Activated CD8-positive, alpha-beta memory T cell treated with anti-CD3 and anti-CD28 coated beads, Interleukin-2, amount 50 U/mL, for 48 hours (primary cell): ENCODE results near the gene KCTD5.
"Not testable (repeated sequence)": the region's sequence is repeated elsewhere in the genome, so short reads cannot be mapped to it uniquely, and the experiment has no call there.

Source experiments
- DNase-seq: peaks from one replicate; pipeline ENCODE4 v3.0.0-alpha.2; 2020

KCTD5 gene, protein sequence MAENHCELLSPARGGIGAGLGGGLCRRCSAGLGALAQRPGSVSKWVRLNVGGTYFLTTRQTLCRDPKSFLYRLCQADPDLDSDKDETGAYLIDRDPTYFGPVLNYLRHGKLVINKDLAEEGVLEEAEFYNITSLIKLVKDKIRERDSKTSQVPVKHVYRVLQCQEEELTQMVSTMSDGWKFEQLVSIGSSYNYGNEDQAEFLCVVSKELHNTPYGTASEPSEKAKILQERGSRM

DNA sequence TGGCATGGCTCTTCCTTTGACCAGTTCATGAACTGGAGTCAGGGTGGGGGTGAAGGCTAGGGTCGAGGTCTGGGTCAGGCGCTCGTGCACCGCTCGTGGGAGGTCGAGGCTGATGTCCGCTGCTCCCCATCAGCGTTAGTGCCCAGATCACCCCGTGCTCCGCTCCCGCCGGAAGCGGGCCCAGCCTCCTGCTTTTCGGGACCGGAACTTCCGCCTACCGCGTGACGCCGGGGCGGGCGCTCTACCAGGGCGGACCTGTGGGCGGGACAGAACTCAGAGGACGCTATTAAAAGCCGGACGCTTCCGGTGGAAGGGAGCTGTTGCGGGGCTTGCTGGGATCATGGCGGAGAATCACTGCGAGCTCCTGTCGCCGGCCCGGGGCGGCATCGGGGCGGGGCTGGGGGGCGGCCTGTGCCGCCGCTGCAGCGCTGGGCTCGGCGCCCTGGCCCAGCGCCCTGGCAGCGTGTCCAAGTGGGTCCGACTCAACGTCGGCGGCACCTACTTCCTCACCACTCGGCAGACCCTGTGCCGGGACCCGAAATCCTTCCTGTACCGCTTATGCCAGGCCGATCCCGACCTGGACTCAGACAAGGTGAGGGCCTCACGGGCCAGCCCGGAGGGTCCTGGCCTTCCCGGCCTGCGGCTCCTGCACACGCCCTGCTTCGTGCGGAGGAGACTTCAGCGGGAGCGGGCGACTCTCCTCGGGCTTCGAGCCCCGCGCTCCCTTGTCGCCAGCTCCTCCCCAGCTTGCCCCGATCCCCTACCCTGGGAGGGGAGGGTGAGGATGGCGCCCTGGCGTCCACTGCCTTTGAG lies at the start of gene KCTD5:
TSS of gene KCTD5 (plus strand) at position 315 of the 813 bp plus-strand sequence. CDS start at position 341, 26 bp downstream.
- peak; percentile 98 for DNase-seq

DNA sequence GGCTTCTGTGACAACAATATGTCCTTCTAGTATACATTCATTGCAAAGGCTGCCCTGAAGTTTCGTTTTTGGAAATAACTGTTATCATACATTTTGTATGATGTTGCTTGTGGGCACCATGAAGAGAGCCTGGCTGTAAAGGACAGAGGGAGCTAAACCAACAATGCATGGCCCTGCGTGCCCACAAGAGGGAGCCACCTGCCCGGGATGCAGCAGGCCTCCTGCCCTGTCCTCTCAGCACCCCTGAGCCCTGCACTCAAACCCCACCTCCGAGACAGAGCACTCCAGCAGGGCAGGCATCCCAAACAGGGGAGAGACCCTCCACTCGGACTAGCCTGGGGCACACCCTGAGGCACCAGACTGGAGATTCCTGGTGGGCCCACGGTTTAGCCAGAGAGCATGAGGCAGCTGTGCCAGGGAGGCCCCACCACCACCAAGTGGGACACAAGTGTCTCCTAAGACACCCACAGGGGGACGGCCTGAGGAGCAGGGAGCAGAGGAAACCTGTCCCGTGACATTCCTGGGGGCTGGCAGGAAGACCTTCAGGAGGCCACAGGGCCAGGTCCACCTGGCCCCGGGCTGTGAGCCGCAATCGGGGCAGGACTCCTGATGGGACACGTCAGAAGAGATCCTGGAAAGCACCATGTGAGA lies 43.1 kb upstream of the KCTD5 start:
- DNase-seq, result peak; percentile 53

DNA sequence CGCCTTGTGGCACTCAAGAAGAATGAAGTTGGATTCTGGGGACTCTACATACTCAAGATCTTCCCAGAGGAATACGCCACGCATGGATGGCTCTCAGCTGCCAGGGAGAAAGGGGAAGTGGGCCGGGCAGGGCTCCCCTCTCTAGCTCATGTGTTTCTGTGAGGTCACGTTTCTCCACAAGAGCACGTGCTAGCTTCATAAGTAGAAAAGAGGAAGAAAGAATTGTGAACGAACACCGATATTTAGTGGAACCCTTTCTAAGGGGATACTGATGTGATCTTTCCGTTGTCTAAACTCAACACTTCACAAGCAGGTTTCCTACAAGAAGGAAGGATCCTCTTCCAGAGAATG lies 42.6 kb upstream of the KCTD5 start:
- DNase-seq, result not testable (repeated sequence)

DNA sequence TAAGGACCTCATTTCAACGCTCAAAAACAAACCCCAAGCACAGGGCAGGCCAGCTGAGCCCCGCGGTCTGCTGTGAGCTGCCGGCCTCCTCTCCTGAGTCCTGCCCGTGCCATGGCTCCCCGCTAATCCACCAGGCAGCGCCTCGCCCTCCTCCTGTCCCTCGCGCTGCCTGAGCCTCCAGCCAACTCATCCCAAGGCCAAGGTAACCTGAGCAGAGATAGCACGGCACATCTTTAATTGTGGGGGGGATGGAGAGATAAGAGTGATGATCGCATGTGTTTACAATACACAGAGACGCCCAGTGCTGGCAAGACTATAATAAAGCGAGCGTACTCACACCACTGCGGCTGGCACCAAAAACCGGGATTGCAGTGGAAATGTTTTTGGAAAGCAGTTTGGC lies 39.8 kb upstream of the KCTD5 start:
- not testable (repeated sequence) for DNase-seq

DNA sequence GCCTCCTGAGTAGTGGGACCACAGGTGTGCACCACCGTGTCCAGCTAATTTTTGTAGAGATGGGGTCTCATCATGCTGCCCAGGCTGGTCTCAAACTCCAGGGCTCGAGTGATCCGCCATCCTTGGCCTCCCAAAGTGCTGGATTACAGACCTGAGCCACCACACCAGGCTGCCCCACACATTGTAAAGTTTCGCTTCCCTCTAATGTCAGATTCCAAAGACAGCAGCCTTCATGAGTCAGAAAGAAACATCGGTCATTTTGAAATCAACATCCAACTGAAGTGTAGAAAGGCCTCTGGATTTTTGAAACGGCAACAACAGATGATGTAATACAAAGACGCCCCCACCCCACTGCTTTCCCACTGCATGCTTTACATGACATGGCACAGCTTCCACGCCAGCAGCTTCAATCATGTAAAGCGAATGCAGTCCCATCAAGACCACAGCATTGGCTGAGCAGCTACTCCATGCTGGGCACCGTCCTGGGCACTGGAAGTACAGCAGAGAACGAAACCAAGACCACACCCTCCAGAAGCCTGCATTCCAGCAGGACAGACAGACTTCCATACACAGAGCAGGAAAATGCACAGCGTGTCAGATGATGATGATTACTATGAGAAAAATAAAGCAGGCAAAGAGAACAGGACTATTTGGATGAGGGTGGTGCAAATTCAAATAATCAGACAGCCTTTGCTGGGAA lies 37.4 kb upstream of the KCTD5 start:
- not testable (repeated sequence) for DNase-seq

DNA sequence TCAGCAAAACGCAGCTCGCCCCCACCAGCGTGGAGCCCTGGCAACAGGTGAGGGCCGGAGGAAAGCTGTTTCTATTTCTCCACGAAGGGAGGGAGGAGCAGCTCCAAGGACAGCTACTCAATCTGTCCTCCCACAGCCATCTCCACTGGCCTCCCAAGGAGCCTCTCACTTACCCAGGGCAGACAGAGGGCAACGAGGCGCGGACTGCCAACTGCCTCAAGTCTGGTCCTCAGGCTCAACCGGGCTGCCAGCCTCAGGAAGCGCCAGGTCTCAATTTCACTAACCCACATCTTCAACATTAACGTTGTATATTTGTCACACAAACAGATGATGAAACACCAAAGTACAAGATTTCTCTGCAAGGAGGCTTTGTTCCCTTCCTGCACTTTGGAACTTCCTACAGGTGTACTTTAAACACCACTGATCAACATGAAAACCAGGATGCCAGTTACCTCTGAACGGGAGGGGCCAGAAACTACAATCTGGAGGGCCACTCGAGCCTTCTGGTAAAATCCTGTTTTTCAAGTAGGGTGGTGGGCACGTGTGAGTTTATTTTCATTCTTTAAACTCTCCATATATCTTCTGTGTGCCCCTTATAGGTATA lies 31.0 kb upstream of the KCTD5 start:
- not testable (repeated sequence) for DNase-seq

DNA sequence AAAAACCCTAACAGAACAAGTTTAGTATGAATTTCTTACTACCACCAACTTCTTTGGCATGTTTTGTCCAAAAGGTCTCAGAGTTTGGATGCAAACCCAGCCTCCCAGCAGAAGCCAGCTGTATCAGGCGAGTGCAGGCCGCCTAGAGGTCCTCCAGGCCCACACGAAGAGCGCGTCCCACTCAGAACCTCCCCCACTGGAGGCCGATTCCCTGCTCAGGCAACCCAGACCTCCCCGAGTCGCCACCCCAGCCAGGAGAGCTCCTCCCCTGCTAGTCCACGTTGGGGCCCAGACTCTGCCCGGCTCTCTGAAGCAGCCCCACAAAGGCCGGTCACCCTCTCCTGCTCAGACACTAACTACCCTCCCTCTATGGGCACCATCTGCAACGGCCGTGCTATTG lies 28.4 kb upstream of the KCTD5 start:
- not testable (repeated sequence) for DNase-seq

DNA sequence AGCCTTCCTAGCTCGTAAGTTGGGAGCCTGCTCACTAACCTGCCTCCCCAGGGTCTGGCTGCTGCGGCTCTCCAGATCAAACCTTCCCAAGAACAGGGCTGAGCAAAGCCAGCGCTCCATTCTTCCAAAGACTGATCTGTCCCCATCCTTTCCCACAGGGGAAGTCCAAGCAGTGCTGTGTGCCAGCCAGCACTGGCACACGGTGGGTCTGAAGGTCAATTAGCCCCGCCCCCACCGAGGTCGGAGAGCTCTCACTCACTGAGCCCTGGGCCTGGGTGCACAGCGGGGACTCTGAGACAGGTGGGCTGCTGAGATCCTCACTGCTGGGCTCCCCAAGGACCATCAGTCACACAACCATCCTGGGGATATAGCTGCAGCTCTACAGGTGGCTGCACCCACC lies 27.4 kb upstream of the KCTD5 start:
- not testable (repeated sequence) for DNase-seq

DNA sequence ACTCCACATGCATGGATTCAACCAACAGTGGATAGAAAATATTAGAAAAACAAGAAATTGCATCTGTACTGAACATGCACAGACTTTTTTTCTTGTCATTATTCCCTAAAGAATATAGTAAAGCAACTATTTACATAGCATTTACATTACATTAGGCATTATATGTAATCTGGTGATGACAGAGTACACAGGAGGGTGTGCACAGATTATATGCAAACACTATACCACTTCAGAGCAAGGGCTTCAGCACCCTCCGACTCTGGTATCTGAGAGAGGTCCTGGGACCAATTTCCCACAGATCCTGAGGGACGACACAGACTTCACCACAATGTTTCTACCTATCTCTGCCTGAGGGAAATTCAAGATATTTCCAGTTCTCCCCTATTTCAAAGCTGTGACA lies 25.3 kb upstream of the KCTD5 start:
- DNase-seq, result no peak

DNA sequence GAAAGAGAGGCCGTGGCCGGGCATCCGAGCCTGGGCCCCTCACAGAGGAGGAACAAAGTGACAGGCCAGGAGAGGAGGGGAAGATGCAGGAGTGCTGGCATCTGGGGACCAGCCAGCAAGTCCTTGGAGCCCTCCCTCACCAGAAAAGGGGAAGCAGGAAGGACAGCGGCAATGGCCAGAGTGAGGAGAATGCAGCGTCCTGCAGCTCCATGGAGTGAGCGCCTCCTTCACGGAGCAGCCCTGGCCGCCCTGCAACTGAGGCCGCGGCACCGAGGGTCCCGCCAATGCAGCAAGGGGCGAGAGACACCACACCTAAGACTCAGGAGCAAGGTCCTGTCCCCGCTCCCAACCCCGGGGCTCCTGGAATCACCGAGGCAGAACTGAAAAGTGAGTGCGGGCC lies 24.5 kb upstream of the KCTD5 start:
- not testable (repeated sequence) for DNase-seq

DNA sequence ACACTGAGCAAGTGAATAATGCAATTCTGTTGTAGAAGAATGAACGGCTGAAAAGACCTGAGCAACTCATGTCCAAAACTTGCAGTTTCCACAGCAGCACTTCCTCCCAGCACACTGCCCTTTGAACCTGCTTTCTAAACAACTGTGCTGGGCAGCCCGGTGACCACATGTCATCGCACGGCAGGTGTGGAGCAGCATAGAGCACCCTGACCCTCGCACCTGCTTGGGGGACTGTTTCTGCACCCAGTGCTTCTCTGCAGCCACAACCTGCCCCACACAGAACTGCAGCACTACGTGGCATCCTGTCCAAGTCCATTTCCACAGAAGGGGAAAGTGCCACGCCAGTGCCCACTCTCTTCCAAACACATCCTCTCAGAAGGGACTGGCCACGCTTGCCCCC lies 22.8 kb upstream of the KCTD5 start:
- not testable (repeated sequence) for DNase-seq

DNA sequence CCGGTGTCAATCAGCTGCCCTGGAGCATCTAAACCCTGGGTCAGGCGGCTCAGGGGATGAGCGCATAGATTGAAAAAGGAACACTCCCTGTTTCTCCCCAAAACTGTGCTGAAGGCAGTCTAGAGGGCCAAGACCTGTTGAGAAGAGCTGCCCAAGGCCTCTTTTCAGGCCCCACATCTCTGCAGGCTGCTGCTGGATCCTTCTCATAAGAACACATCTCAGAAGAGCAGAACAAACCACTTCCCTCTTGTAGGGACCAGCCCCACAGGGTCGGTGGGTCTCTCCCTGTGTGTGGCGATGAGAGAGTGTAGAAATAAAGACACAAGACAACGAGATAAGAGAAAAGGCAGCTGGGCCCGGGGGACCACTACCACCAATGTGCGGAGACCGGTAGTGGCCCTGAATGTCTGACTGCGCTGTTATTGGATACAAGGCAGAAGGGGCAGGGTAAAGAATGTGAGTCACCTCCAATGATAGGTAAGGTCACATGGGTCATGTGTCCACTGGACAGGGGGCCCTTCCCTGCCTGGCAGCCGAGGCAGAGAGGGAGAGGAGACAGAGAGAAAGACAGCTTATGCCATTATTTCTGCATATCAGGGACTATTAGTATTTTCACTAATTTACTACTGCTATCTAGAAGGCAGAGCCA lies 22.2 kb upstream of the KCTD5 start:
- not testable (repeated sequence) for DNase-seq

DNA sequence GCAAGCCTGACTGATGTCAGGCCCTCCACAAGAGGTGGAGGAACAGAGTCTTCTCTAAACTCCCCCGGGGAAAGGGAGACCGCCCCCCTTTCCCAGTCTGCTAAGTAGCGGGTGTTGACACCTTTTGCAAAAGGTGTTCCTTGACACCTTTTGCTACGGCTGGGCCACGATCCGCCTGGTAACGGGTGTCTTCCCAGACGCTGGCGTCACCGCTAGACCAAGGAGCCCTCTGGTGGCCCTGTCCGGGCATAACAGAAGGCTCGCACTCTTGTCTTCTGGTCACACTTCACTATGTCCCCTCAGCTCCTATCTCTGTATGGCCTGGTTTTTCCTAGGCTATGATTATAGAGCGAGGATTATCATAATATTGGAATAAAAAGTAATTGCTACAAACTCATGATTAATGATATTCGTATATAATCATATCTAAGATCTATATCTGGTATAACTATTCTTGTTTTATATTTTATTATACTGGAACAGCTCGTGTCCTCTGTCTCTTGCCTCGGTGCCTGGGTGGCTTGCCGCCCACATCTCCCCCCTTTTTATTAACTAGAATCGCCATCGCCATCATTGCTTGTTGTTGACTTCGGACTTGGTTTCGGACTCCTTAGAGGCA lies 21.5 kb upstream of the KCTD5 start:
- DNase-seq, result peak; percentile 64

DNA sequence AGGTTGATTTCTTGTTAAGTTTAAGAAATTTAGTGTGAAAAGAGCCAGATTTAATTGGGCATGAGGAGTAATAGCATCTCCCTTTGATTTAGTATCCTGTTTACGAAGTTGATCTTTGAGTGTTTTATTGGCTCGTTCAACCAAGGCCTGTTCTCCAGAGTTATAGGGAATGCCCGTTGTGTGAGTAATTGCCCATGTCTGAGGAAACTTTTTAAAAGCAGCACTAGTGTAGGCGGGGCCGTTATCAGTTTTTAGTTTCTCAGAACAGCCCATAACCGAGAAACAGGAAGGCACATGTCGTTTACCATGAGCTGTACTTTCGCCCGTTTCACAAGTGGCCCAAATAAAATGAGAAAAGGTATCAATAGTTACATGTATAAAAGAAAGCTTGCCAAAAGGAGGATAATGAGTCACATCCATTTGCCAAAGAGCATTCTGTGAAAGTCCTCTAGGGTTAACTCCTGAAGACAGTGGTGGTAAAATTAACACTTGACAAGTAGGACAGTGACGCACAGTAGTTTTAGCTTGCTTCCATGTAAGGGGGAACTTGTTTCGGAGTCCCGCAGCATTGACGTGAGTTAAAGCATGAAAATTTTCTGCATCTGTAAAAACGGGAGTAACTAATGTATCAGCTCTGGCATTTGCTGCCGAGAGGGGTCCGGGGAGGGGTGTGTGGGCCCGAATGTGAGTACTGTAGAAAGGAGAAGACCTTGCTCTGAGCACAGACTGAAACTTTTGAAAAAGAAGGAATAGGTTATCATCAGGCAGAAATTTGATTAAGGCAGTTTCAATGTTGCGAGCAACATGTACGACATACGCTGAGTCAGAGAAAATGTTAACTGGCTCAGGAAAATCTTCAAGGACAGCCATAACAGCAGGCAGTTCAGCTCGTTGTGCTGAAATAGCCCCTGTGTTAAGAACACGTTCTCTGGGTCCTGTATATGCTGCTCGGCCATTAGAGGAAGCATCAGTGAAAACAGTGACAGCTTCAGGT lies 18.5 kb upstream of the KCTD5 start:
- peak; percentile 57 for DNase-seq

DNA sequence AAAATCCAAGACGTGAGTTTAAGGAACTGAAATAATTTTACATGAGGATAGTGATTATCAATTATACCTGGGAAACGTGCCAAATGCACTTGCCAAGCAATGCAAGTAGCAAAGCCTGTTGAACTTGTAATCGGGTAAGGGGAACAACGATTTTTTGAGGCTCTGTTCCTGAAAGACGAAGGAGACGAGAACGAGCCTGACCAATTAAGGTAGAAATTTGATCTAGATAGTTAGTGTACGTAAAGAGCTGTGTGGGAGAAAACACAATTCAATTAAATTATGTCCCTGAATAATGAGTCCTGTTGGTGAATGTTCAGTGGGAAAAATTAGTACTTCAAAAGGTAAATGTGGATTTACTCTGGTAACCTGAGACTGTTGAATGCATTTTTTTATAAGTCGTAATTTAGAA lies 17.7 kb upstream of the KCTD5 start:
- DNase-seq, result no peak

DNA sequence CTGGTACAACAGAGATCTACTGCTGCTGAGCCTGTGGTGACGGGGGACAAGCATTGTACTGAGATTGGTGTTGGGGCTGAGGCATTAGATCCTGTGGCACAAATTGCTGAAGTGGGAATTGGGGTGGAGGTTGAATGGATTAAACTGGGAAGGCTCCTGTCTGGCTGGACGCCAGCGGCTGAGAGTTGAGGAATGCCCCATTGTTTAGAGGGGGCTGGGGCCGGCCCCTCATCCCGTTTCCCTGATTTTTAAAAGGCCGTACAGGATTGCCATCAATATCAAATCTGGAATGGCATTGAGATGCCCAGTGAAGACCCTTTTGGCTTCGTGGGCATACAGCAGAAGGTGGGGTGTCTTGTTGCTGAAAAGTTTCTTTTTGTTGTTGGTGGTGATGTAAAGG lies 15.7 kb upstream of the KCTD5 start:
- DNase-seq, result not testable (repeated sequence)

DNA sequence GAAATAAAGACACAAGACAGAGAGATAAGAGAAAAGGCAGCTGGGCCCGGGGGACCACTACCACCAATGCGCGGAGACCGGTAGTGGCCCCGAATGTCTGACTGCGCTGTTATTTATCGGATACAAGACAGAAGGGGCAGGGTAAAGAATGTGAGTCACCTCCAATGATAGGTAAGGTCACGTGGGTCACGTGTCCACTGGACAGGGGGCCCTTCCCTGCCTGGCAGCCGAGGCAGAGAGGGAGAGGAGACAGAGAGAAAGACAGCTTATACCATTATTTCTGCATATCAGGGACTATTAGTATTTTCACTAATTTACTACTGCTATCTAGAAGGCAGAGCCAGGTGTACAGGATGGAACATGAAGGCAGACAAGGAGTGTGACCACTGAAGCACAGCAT lies 12.7 kb upstream of the KCTD5 start:
- not testable (repeated sequence) for DNase-seq

DNA sequence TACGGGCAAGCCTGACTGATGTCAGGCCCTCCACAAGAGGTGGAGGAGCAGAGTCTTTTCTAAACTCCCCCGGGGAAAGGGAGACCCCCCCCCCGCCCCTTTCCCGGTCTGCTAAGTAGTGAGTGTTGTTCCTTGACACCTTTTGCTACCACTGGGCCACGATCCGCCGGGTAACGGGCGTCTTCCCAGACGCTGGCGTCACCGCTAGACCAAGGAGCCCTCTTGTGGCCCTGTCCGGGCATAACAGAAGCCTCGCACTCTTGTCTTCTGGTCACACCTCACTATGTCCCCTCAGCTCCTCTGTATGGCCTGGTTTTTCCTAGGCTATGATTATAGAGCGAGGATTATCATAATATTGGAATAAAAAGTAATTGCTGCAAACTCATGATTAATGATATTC lies 12.3 kb upstream of the KCTD5 start:
- DNase-seq, result peak; percentile 82

DNA sequence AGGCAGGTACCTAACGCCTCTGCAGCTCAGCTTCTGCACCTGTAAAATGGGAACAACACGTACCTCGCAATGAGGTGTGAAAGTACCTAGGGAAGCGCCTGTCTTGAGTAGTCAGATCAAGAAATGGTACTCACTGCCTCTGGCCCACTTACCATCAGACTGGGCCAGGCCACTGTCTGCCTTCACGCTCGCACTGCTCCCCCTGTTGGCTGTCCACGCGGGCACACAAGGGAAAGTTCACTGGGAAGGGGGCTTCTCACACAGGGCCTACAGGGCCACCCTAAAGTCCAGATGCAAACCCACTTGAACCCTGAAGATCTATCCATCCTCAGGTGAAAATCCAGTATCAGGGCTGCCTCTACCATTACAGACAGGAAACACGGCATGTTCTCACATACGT lies 11.1 kb upstream of the KCTD5 start:
- peak; percentile 60 for DNase-seq

DNA sequence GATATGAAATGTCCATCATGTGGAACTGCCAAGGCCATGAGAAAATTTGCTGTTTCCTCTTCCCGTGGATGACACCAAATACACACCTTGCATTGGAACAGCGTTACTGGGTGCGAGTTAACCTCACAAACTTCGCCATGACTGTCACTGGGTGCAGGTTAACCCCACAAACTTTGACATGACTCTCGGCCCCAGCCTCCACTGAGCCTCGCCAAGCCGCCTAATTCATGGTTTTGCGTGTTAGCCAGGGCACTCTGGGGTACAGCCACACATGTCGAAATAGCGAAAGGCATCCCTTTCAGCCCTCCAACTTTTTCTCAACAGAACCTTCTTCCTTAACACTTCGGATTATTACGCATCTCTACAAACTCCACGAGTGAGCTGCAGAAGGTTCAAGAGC lies 10.6 kb upstream of the KCTD5 start:
- no peak for DNase-seq
